ENCODE measurements around the gene AREL1.

The AREL1 gene

DNA sequence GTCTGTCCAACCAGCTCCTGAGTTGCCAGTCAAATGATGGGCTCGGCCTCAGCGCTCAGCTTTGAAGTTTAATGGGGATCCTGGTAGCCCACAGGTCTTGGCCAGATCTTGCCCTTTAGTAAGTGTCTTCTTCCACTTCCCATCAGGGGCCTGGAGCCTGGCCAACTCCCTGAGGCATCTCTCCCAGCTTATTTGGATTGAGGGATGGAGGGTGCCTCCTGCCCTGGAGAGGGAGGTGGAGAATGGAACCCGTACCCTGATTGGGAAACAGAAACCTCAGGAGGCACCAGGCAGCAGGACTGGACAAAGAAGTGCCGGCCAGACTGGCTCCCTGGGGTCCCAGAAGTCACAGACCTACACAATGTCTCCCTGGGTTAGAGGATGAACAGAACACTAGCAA, 60.3 kb downstream of the AREL1 start:
- TF ChIP-seq, protein P1, sequence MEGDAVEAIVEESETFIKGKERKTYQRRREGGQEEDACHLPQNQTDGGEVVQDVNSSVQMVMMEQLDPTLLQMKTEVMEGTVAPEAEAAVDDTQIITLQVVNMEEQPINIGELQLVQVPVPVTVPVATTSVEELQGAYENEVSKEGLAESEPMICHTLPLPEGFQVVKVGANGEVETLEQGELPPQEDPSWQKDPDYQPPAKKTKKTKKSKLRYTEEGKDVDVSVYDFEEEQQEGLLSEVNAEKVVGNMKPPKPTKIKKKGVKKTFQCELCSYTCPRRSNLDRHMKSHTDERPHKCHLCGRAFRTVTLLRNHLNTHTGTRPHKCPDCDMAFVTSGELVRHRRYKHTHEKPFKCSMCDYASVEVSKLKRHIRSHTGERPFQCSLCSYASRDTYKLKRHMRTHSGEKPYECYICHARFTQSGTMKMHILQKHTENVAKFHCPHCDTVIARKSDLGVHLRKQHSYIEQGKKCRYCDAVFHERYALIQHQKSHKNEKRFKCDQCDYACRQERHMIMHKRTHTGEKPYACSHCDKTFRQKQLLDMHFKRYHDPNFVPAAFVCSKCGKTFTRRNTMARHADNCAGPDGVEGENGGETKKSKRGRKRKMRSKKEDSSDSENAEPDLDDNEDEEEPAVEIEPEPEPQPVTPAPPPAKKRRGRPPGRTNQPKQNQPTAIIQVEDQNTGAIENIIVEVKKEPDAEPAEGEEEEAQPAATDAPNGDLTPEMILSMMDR (IDR thresholded peaks at IDR 0.05; ENCODE audit: extremely low read depth, missing control alignments): no peak
- no peak for DNase-seq (ENCODE audit: low spot score)

DNA sequence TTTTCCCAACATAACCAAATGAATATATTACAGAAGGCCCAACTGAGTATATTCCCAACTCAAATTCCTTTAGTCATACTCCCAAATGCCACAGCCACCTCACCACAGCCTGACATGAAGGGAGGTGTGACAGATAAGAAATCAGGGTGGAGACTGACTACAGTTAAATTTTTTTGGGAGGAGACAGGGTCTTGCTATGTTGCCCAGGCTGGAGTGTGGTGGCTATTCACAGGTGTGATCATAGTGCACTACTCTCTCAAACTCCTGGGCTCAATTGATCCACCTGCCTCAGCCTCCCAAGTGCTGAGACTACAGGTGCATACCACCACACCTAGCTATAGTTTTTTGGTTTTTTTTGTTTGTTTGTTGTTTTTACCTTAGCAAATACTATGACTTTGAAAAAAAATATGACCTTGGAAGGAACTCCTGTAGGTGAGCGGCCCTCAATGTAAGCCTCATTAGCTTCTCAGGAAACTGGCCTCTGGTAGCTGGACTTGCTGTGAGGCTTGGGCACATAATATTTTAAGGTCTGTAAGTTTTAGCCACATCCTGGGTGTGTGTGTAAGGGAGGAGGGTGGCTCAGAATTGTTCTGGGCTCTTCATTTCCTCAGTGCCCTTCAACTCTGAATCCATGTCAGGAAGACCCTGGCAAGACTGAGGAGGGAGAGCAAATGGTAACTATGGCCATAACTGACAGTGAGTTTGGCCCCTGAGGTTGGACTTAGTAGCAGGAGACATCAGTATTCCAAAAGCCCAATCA, 61.8 kb downstream of the AREL1 start:
- TF ChIP-seq, protein P1 (IDR thresholded peaks at IDR 0.05; ENCODE audit: extremely low read depth, missing control alignments): no peak

DNA sequence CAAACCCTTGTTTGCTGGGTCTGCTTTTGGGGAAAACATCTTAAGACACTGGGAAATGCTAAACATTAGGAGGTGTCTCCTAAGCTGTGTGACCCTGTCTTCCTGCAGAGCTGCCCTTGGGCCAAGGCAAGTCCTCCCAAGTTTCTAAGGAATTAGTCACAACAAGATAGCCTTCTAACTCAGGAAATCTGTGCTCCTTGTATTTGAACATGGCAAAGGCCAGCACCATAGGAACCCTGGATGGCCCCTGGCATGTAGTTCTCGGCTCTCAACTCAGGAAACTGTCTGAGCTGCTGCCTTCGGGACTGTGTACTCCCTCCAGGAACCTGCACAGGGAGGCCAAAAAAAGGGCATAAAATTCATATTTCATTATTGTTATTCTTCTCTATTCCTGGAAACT, 63.2 kb downstream of the AREL1 start:
- no peak for DNase-seq (ENCODE audit: low spot score)
- TF ChIP-seq, protein P1 (IDR thresholded peaks at IDR 0.05; ENCODE audit: extremely low read depth, missing control alignments): no peak

More for the DNA sequence above, 61.8 kb downstream of the AREL1 start:
- DNase-seq (ENCODE audit: low spot score): no peak

DNA sequence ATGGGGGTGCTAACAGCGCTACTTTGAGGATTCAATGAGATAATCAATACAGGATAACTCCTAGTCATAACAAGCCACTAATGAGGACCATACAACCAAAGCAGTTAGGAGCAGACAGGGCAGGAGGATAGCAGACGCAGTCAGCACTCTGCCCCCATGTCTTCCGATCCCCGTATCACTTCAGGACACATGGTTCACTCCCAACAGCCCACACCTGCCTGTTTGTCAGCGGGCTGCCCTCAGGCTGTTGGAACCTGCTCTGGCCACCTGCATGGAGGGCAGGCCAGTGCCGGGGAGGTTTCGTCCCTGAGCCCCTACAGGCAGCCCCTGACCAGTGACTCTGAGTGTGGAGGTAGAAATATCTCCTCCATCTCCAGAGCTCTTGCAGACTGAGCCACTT, 63.7 kb downstream of the AREL1 start:
- TF ChIP-seq, protein P1 (IDR thresholded peaks at IDR 0.05; ENCODE audit: extremely low read depth, missing control alignments): no peak
- DNase-seq (ENCODE audit: low spot score): no peak

DNA sequence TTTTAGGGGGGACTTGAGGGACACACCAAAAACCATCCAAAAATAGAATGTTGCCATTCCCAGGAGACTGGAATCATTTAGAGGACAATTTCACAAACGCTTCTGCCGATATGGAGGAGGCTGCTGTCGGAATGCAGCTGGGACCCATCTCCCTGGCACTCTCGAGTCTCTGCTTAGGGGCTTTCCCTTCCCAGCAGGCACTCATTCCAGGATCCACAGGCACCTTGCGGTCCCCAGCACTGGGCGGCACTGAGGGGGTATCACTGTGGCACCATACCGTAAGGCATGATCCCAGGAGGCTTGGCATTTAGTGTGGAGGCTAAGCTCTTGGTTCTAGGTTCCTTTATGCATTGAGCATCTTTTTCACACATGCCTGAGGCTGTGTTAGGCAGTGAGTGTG, 64.3 kb downstream of the AREL1 start:
- no peak for DNase-seq (ENCODE audit: low spot score)
- TF ChIP-seq, protein P1 (IDR thresholded peaks at IDR 0.05; ENCODE audit: extremely low read depth, missing control alignments): no peak

DNA sequence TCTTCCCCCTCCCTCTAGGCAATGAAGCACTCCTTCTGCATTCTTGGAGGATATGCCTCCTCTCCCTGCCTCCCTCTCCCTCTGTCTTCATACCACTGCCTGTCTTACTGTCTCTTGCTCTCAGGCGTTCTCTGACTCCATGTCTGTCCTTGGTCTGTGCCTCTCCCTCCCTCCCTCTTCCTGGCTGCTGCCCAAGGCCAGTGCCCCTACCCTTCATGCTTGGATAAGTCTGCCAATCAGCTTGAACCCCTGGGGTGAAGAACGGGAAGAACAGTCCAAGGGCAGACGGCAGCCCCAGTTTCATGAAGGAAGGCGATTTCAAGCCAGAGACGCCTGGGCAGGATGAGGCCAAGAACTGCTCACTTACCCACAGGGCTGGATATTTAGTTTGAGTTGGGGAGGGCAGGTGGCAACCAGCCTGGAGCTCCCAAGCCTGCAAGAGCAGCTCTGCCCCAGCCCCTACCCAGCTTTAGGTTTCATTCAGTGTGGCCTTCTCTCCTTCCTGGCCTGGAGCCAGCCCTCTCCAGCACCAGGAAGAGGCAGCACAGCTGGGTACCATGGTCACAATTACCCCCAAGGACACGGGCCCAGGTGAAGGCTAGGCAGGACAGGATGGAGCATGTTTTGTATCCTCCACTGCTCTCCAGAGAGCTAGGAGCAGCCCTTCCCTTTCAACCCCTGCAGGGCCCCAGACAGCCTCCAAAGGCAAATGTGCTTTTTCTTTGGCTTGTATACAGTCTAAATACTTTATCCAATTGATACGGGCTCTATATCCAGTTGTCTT, 65.0 kb downstream of the AREL1 start:
- no peak for DNase-seq (ENCODE audit: low spot score)
- TF ChIP-seq, protein P1 (IDR thresholded peaks at IDR 0.05; ENCODE audit: extremely low read depth, missing control alignments): no peak

DNA sequence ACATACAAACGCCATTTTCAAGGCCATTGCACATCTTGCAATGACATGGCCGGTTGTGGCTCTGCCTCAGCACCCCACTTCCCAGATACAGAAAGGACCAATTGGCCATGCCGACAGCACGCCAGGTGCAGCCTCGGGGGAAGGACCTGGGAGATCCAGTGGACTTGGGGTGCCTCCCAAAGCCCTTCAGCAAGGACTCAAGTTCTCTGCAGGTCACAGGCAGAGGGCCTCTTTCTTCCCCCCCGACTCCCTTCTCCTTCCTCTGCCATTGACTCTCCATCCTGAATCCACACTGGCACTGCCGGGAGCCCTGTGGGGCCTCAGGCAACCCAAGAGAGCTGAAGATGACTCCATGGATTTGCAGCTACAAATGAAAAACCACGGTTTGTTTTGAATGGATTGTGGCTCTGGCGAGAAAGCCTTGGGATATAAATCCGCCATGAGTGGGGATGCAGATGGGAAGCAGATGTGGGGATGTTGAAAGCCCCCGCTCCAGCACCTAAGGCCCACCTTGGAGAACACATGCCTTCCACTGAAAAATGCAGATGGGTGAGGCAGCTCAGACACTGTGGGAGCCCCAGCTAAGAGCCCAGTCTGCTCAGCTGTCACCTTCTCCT, 65.7 kb downstream of the AREL1 start:
- no peak for DNase-seq (ENCODE audit: low spot score)
- TF ChIP-seq, protein P1 (IDR thresholded peaks at IDR 0.05; ENCODE audit: extremely low read depth, missing control alignments): no peak
